HG02885 (cell line): ENCODE measurements around the gene TBCK.

Source experiments
- ATAC-seq: cut with Tn5 transposase; IDR thresholded peaks from one replicate; pipeline ENCODE4 v1.9.1; 2021; ENCODE audit warnings: mild to moderate bottlenecking; ENCODE audit not compliant: unreplicated experiment, poor library complexity

TBCK gene

GRCh38 chr4:106315968-106316772 is at the start of gene TBCK, which contains the start of gene AIMP1:
Gene TBCK, minus strand, starts transcription at chr4:106316209. Its CDS starts 7,249 bp downstream, at chr4:106308960.
Gene AIMP1, plus strand, starts transcription at chr4:106316550. Its CDS starts 8,460 bp downstream, at chr4:106325010.
- ATAC-seq = peak; percentile 89

- no peak for ATAC-seq
Observed at GRCh38 chr4:106365613-106366012, 49.6 kb upstream of the TBCK start.

GRCh38 chr4:106364282-106364681 is 48.3 kb upstream of the TBCK start:
- no peak for ATAC-seq

- ATAC-seq = no peak
Observed at GRCh38 chr4:106362086-106362825, 46.2 kb upstream of the TBCK start.

- no peak for ATAC-seq
Observed at GRCh38 chr4:106358899-106359298, 42.9 kb upstream of the TBCK start.

GRCh38 chr4:106355193-106355592 is 39.2 kb upstream of the TBCK start:
- ATAC-seq = no peak

GRCh38 chr4:106353786-106354185 is 37.8 kb upstream of the TBCK start:
- no peak for ATAC-seq

GRCh38 chr4:106351016-106351415 is 35.0 kb upstream of the TBCK start:
- no peak for ATAC-seq

GRCh38 chr4:106347167-106347566 is 31.2 kb upstream of the TBCK start:
- no peak for ATAC-seq

- no peak for ATAC-seq
Observed at GRCh38 chr4:106344647-106344970, 28.6 kb upstream of the TBCK start.

- no peak for ATAC-seq
Observed at GRCh38 chr4:106343865-106344646, 28.0 kb upstream of the TBCK start.

- ATAC-seq = no peak
Observed at GRCh38 chr4:106340774-106341173, 24.8 kb upstream of the TBCK start.

GRCh38 chr4:106339431-106339830 is 23.4 kb upstream of the TBCK start:
- no peak for ATAC-seq

GRCh38 chr4:106338671-106339070 is 22.7 kb upstream of the TBCK start:
- no peak for ATAC-seq

GRCh38 chr4:106337916-106338315 is 21.9 kb upstream of the TBCK start:
- no peak for ATAC-seq

GRCh38 chr4:106336618-106337017 is 20.6 kb upstream of the TBCK start:
- no peak for ATAC-seq

GRCh38 chr4:106334741-106335470 is 18.9 kb upstream of the TBCK start:
- no peak for ATAC-seq

- no peak for ATAC-seq
Observed at GRCh38 chr4:106333186-106333585, 17.2 kb upstream of the TBCK start.

GRCh38 chr4:106329041-106329618 is 13.1 kb upstream of the TBCK start:
- peak; percentile 92 for ATAC-seq

- ATAC-seq = no peak
Observed at GRCh38 chr4:106325800-106326199, 9.8 kb upstream of the TBCK start.
